H1 (cell line): ENCODE measurements around the gene ZNF23. TPM values are rescaled to one million over a fixed set of nuclear protein-coding genes. Genes with fewer than 3 reads are reported as not detected.
A peak's percentile ranks its signal among the peaks of the same experiment; 100 is the strongest.

ENCODE experiments used
- CTCF ChIA-PET: fragments of 300-600 bp; sonication (Branson Sonifier 250); formaldehyde crosslinking; loops from one replicate; lab custom pipeline; 2021; ENCODE audit not compliant: partially characterized antibody; lab: Charles Lee
- POLR2A ChIA-PET: fragments of 300-600 bp; sonication (Branson Sonifier 250); formaldehyde crosslinking; loops from one replicate; lab custom pipeline; 2021; ENCODE audit warnings: inconsistent platforms; ENCODE audit not compliant: partially characterized antibody; lab: Charles Lee
- DNase-seq, 2 experiments: peaks; one replicate each; pipeline versions ENCODE4 v3.0.0 to v3.0.0-alpha.2; 2010 to 2022; ENCODE audit warnings: low spot score in 2 of 2, low read depth in 1 of 2, mixed read lengths in 1 of 2
- FAIRE-seq: peaks from 2 replicates; lab custom pipeline; 2011; peaks lifted over from hg19 to GRCh38; lab: Jason Lieb, UNC
- H2AFZ ChIP-seq: 2 replicates; pipeline ENCODE4 v1.8.1; 2012; ENCODE audit warnings: low read length, inconsistent platforms
- H2AK5ac ChIP-seq: 2 replicates; pipeline ENCODE4 v1.6.1; 2013; ENCODE audit warnings: low read depth, low read length
- H2BK120ac ChIP-seq: replicated peaks from 2 replicates; pipeline ENCODE3; 2013; ENCODE audit warnings: low read depth, low read length, inconsistent platforms
- H2BK12ac ChIP-seq: 2 replicates; pipeline ENCODE4 v1.6.1; 2013; ENCODE audit warnings: low read depth, low read length
- H2BK15ac ChIP-seq: 2 replicates; pipeline ENCODE4 v1.6.1; 2013; ENCODE audit warnings: low read length
- H2BK20ac ChIP-seq: 2 replicates; pipeline ENCODE4 v1.6.1; 2013; ENCODE audit warnings: low read length
- H2BK5ac ChIP-seq: 2 replicates; pipeline ENCODE4 v1.6.1; 2013; ENCODE audit warnings: low read depth, low read length
- H3K14ac ChIP-seq: 2 replicates; pipeline ENCODE4 v1.6.1; 2013; ENCODE audit warnings: inconsistent platforms; ENCODE audit not compliant: insufficient read length
- H3K18ac ChIP-seq: 2 replicates; pipeline ENCODE4 v1.6.1; 2013; ENCODE audit warnings: low read length; ENCODE audit errors: extremely low read depth
- H3K23ac ChIP-seq: 2 replicates; pipeline ENCODE4 v1.6.1; 2013; ENCODE audit warnings: inconsistent platforms; ENCODE audit not compliant: insufficient read length
- H3K23me2 ChIP-seq: 2 replicates; pipeline ENCODE4 v1.6.1; 2013; ENCODE audit warnings: low read depth, low read length
- H3K27ac ChIP-seq: 2 replicates; pipeline ENCODE4 v1.6.1; 2011; ENCODE audit warnings: low read depth, low read length, inconsistent platforms
- H3K27me3 ChIP-seq, 4 experiments: replicated peaks in 1 of 4; 1 replicate in 1 of 4; 2 replicates in 3 of 4; pipeline versions ENCODE4 v1.6.1 to v1.8.1; 2011 to 2013; ENCODE audit warnings: low read length in 3 of 4, mild to moderate bottlenecking in 3 of 4, inconsistent platforms in 2 of 4, mixed read lengths in 2 of 4, moderate library complexity in 1 of 4; ENCODE audit not compliant: control insufficient read depth in 3 of 4, insufficient read depth in 3 of 4; ENCODE audit errors: extremely low read depth in 1 of 4
- H3K36me3 ChIP-seq, 4 experiments: 2 replicates each; pipeline versions ENCODE4 v1.6.1 to v1.8.1; 2011 to 2013; ENCODE audit warnings: mild to moderate bottlenecking in 4 of 4, low read length in 3 of 4, moderate library complexity in 2 of 4, control low read depth in 1 of 4, inconsistent platforms in 1 of 4; ENCODE audit not compliant: insufficient read depth in 4 of 4, control insufficient read depth in 2 of 4
- H3K4ac ChIP-seq: replicated peaks from 2 replicates; pipeline ENCODE3; 2013; ENCODE audit warnings: low read length, low read depth, mixed read lengths, inconsistent platforms; ENCODE audit not compliant: insufficient read length
- H3K4me1 ChIP-seq, 4 experiments: replicated peaks in 1 of 4; 1 replicate in 1 of 4; 2 replicates in 3 of 4; pipeline versions ENCODE4 v1.6.1 to v1.8.1; 2011 to 2013; ENCODE audit warnings: low read length in 3 of 4, inconsistent platforms in 2 of 4, mixed read lengths in 1 of 4; ENCODE audit not compliant: insufficient read depth in 4 of 4, control insufficient read depth in 3 of 4
- H3K4me2 ChIP-seq, 2 experiments: 2 replicates each; pipeline versions ENCODE4 v1.6.1 to v1.8.1; 2011 to 2013; ENCODE audit warnings: low read depth in 2 of 2, low read length in 2 of 2, control low read depth in 1 of 2, inconsistent platforms in 1 of 2, mild to moderate bottlenecking in 1 of 2; ENCODE audit not compliant: insufficient read depth in 1 of 2
- H3K4me3 ChIP-seq, 4 experiments: fragments of 200-600, 300-600 bp in 1 of 4; sonication (generic), shearing (Covaris generic), sonication (Bioruptor Twin) in 1 of 4; 2 replicates each; pipeline versions ENCODE4 v1.5.1 to v1.8.1; 2011 to 2016; ENCODE audit warnings: low read length in 4 of 4, low read depth in 3 of 4, control low read depth in 2 of 4, inconsistent platforms in 2 of 4, mild to moderate bottlenecking in 2 of 4, mixed read lengths in 1 of 4, moderate library complexity in 1 of 4; ENCODE audit not compliant: insufficient read depth in 2 of 4; ENCODE audit errors: extremely low read depth in 1 of 4
- H3K56ac ChIP-seq: replicated peaks from 2 replicates; pipeline ENCODE3; 2013; ENCODE audit warnings: low read depth, mild to moderate bottlenecking, mixed read lengths, low read length, inconsistent platforms; ENCODE audit not compliant: insufficient read length
- H3K79me1 ChIP-seq: 2 replicates; pipeline ENCODE4 v1.6.1; 2013; ENCODE audit warnings: low read depth, low read length, control low read depth
- H3K79me2 ChIP-seq, 2 experiments: 2 replicates each; pipeline versions ENCODE4 v1.6.1 to v1.8.1; 2012 to 2013; ENCODE audit warnings: low read length in 2 of 2, mild to moderate bottlenecking in 2 of 2, inconsistent platforms in 1 of 2; ENCODE audit not compliant: insufficient read depth in 2 of 2, control insufficient read depth in 1 of 2
- H3K9ac ChIP-seq, 4 experiments: replicated peaks in 1 of 4; 1 replicate in 1 of 4; 2 replicates in 3 of 4; pipeline versions ENCODE4 v1.6.1 to v1.8.1; 2011 to 2013; ENCODE audit warnings: low read depth in 3 of 4, low read length in 3 of 4, control low read depth in 2 of 4, mild to moderate bottlenecking in 2 of 4, moderate library complexity in 2 of 4, inconsistent platforms in 1 of 4; ENCODE audit errors: extremely low read depth in 1 of 4
- H3K9me3 ChIP-seq, 2 experiments: 2 replicates each; pipeline versions ENCODE4 v1.6.1 to v1.8.1; 2012 to 2013; ENCODE audit warnings: mild to moderate bottlenecking in 2 of 2, moderate library complexity in 2 of 2, control low read depth in 1 of 2, inconsistent platforms in 1 of 2, low read depth in 1 of 2, low read length in 1 of 2, mixed read lengths in 1 of 2; ENCODE audit not compliant: insufficient read depth in 2 of 2
- H4K20me1 ChIP-seq, 2 experiments: replicated peaks in 1 of 2; 2 replicates each; pipeline versions ENCODE3 to v1.8.1; 2011 to 2013; ENCODE audit warnings: inconsistent platforms in 2 of 2, low read length in 2 of 2, mild to moderate bottlenecking in 1 of 2; ENCODE audit not compliant: insufficient read depth in 2 of 2, control insufficient read depth in 1 of 2
- H4K5ac ChIP-seq: 2 replicates; pipeline ENCODE4 v1.6.1; 2013; ENCODE audit warnings: low read length, low read depth, mixed read lengths, inconsistent platforms; ENCODE audit not compliant: insufficient read length
- H4K8ac ChIP-seq: 2 replicates; pipeline ENCODE4 v1.8.0; 2013; ENCODE audit warnings: mild to moderate bottlenecking, moderate library complexity, low read length, inconsistent platforms; ENCODE audit not compliant: insufficient read depth; ENCODE audit errors: extremely low read depth
- H4K91ac ChIP-seq: replicated peaks from 2 replicates; pipeline ENCODE3; 2013; ENCODE audit warnings: low read length, mixed read lengths, inconsistent platforms; ENCODE audit not compliant: insufficient read length
- CBX5 ChIP-seq: fragments of 300-800, 300-1000 bp; sonication (generic); IDR thresholded peaks from 2 replicates; pipeline ENCODE4 v1.7.1; 2016; ENCODE audit warnings: antibody characterized with exemption, low read length, low read depth
- EGR1 ChIP-seq: IDR thresholded peaks from 2 replicates; pipeline ENCODE4 v1.6.1; 2011; ENCODE audit warnings: low read depth, low read length, borderline replicate concordance
- NRF1 ChIP-seq: IDR thresholded peaks from 2 replicates; pipeline ENCODE4 v1.6.1; 2011; ENCODE audit warnings: mild to moderate bottlenecking, low read depth, low read length, improper control_type of control experiment
- POU5F1 ChIP-seq: IDR thresholded peaks from 2 replicates; pipeline ENCODE4 v1.6.1; 2011; ENCODE audit warnings: low read depth, mild to moderate bottlenecking, low read length, moderate library complexity
- RAD21 ChIP-seq, 2 experiments: IDR thresholded peaks in 1 of 2; conservative IDR thresholded peaks in 1 of 2; 2 replicates each; pipeline ENCODE4 v1.6.1; 2011; ENCODE audit warnings: low read depth in 2 of 2, low read length in 2 of 2, improper control_type of control experiment in 1 of 2, inconsistent platforms in 1 of 2, mild to moderate bottlenecking in 1 of 2, moderate library complexity in 1 of 2
- SP4 ChIP-seq: IDR thresholded peaks from 2 replicates; pipeline ENCODE4 v1.6.1; 2012; ENCODE audit warnings: low read length, inconsistent platforms
- TAF1 ChIP-seq: IDR thresholded peaks from 2 replicates; pipeline ENCODE4 v1.6.1; 2011; ENCODE audit warnings: mild to moderate bottlenecking, low read depth, low read length
- TAF7 ChIP-seq: optimal IDR thresholded peaks from 2 replicates; pipeline ENCODE3; 2011; ENCODE audit warnings: low read depth, mild to moderate bottlenecking, inconsistent platforms, low read length, moderate library complexity, borderline replicate concordance
- TCF12 ChIP-seq: IDR thresholded peaks from 2 replicates; pipeline ENCODE4 v1.6.1; 2011; ENCODE audit warnings: low read depth, mild to moderate bottlenecking, low read length
- WGBS, 2 experiments: shearing (Covaris generic) in 1 of 2; methylation state at CpG; one replicate each; pipeline versions ENCODE4 v1.1.6 to v1.1.7; 2013 to 2015; ENCODE audit warnings: low lambda C conversion rate in 2 of 2, mixed read lengths in 2 of 2, inconsistent platforms in 1 of 2, low coverage in 1 of 2, missing lambda C conversion rate in 1 of 2; ENCODE audit not compliant: insufficient replicate concordance in 2 of 2, insufficient coverage in 1 of 2, insufficient read length in 1 of 2; ENCODE audit errors: extremely low coverage in 1 of 2, missing lambda C conversion rate in 1 of 2; 5-methylcytosine and 5-hydroxymethylcytosine counted together
- polyA plus RNA-seq, 7 experiments: library from polyadenylated mRNA; depleted of rRNA in 3 of 7; stranded (reverse) in 5 of 7; unstranded in 2 of 7; fragments of >200 nt in 5 of 7; fragments of 200-250 nt in 2 of 7; gene quantifications; 1 replicate in 5 of 7; 2 replicates in 1 of 7; 4 replicates in 1 of 7; pipeline versions ENCODE4 v1.2.1 to v1.2.3, GENCODE V29; 2011 to 2013; ENCODE audit warnings: missing spikeins in 2 of 7, mixed read lengths in 2 of 7
- total RNA-seq: library from RNA; stranded (reverse); fragmentation: NEBNext Ultra II Directional; extraction: Animal tissue kit (Norgen Biotek cat#: 25700); gene quantifications from 2 replicates; pipeline ENCODE4 v1.2.1, GENCODE V29; 2021
- TF ChIP-seq, protein P1 (sequence below): IDR thresholded peaks from 2 replicates; pipeline ENCODE4 v1.6.1; 2011; ENCODE audit warnings: low read depth, mild to moderate bottlenecking, low read length; ENCODE audit not compliant: insufficient read depth

ZNF23 gene
- total and polyA plus RNA-seq, 2 of the 8 experiments (the other 6 are each of a cell fraction or from before 2014, with no cell fraction given) = 2.4 to 10.2 TPM

GRCh38 chr16:71426069-71426879, 35.8 kb downstream of the ZNF23 start:
- Histone ChIP-seq H4K5ac (peak overlapping the region; percentile 47), H3K27ac (no peak overlapping the region), H4K91ac (no peak overlapping the region), H3K9ac (peak overlapping the region in 2 of 4 experiments; percentile 22 to 44; a peak in 2 of 7 replicates), H3K23me2 (peaks cover 5% of the 10 kb centered on the region; the same call in 1 of the 2 replicates), H2AK5ac (no peak overlapping the region), H3K23ac (no peak overlapping the region), H3K56ac (peak overlapping the region; percentile 63), H3K18ac (0 out of 2 replicates have a peak overlapping the region, but pooled peaks have one; percentile 4), H2BK20ac (no peak overlapping the region), H3K14ac (no peak overlapping the region), H2BK120ac (no peak overlapping the region), H2BK15ac (no peak overlapping the region), H2AFZ (peak overlapping the region; percentile 67; the same call in 1 of the 2 replicates), H3K4ac (no peak overlapping the region), H3K36me3 (no peaks in the 10 kb centered on the region; a peak in 2 of 8 replicates), H3K4me3 (peak overlapping the region; percentile 63 to 83 (median 74)), H2BK12ac (no peak overlapping the region), H3K4me2 (peak overlapping the region; percentile 82), H2BK5ac (peak overlapping the region; percentile 66; the same call in 1 of the 2 replicates), H3K9me3 (no peaks in the 10 kb centered on the region), H4K20me1 (peaks cover 0 to 3% of the 10 kb centered on the region in 2 experiments), H3K27me3 (peaks cover 0 to 13% (median 5%) of the 10 kb centered on the region in 4 experiments; a peak in 4 of 7 replicates), H3K79me2 (no peaks in the 10 kb centered on the region), H3K4me1 (peaks cover 0 to 5% (median 3%) of the 10 kb centered on the region in 4 experiments; a peak in 5 of 7 replicates), H3K79me1 (no peaks in the 10 kb centered on the region), H4K8ac (no peak overlapping the region)
- FAIRE-seq (peak; percentile 99), DNase-seq (peak; percentile 94 to 99)
- ChIA-PET POLR2A (interaction anchor here (0.6 to 1.5 kb wide), 7 partner anchors 8 to 177 kb away, joined by 3 to 4 read pairs (median 3); partner anchors contain the start of gene CHST4), CTCF (interaction anchor here (0.5 to 7.8 kb wide), 5 partner anchors 11 to 185 kb away, joined by 3 to 99 read pairs (median 5); no protein-coding TSS in a partner anchor)
- 5% methylated on average over 42 of the region's 48 CpGs; no CpG with 5 or more reads in 1 of the 2 experiments for WGBS, 2 experiments
- no peak; the same call in 1 of the 2 replicates for TF ChIP-seq SP4
- TF ChIP-seq EGR1 = no peak
- TF ChIP-seq RAD21 (IDR thresholded peaks at IDR 0.05 in 1 of 2, conservative IDR thresholded peaks at IDR 0.05 in 1 of 2; ENCODE audit: low read depth in 2 of 2, low read length in 2 of 2) = no peak
- TF ChIP-seq CBX5 = no peak
- TF ChIP-seq TAF1 = peak; percentile 16; the same call in 1 of the 2 replicates
- peak; percentile 40; the same call in 1 of the 2 replicates for TF ChIP-seq NRF1
- TF ChIP-seq TAF7 = no peak
- TF ChIP-seq, protein P1, sequence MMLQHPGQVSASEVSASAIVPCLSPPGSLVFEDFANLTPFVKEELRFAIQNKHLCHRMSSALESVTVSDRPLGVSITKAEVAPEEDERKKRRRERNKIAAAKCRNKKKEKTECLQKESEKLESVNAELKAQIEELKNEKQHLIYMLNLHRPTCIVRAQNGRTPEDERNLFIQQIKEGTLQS = no peak
- TF ChIP-seq TCF12 = no peak
- TF ChIP-seq POU5F1 = no peak
